ENCODE results near the gene WNT7B.

Gene WNT7B

DNA sequence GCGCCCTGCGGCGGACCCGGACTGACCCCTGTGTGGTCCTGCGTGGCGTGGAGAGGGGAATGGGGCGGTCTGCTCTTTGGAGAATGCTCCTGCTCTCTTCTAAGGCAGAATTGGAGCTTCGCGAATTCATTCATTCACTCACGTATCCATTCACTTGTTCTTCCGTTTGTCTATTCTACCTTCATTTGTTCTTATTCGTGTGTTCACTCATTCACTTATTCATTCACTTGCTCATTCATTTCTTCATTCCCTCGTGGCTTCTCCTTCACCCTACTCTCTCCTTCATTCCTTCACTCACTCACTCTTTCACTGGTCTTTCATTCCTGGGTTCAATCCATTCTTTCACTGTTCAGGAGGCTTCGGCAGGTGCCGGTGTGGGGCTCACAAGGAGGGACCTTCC lies 69.6 kb downstream of the WNT7B start:
- no peak for DNase-seq (ENCODE audit: insufficient read length, low spot score)
- TF ChIP-seq, protein P1, sequence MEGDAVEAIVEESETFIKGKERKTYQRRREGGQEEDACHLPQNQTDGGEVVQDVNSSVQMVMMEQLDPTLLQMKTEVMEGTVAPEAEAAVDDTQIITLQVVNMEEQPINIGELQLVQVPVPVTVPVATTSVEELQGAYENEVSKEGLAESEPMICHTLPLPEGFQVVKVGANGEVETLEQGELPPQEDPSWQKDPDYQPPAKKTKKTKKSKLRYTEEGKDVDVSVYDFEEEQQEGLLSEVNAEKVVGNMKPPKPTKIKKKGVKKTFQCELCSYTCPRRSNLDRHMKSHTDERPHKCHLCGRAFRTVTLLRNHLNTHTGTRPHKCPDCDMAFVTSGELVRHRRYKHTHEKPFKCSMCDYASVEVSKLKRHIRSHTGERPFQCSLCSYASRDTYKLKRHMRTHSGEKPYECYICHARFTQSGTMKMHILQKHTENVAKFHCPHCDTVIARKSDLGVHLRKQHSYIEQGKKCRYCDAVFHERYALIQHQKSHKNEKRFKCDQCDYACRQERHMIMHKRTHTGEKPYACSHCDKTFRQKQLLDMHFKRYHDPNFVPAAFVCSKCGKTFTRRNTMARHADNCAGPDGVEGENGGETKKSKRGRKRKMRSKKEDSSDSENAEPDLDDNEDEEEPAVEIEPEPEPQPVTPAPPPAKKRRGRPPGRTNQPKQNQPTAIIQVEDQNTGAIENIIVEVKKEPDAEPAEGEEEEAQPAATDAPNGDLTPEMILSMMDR (IDR thresholded peaks at IDR 0.05; ENCODE audit: insufficient read depth, missing control alignments), result no peak
- no peak for FAIRE-seq

DNA sequence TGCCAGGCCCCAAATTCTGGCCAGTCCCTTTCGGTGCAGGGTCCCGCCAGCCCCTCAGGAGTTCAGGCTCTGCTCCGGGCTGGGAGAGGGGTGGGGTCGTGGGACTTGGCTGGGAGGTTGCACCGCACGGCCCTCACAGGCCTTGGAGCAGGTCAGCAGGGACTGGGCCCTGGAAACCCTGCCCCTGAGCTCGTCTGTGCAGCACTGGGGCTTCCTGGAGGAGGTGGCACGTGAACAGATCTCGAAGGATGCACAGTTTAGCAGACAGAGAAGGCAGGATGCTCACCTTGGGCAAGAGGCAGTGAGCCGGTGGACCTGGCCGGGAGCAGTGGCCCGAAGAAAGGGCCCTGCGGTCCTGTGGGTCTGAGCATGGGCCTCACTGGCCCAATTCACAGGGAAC lies 70.0 kb downstream of the WNT7B start:
- TF ChIP-seq, protein P1 (IDR thresholded peaks at IDR 0.05; ENCODE audit: insufficient read depth, missing control alignments), result no peak
- no peak for FAIRE-seq

DNA sequence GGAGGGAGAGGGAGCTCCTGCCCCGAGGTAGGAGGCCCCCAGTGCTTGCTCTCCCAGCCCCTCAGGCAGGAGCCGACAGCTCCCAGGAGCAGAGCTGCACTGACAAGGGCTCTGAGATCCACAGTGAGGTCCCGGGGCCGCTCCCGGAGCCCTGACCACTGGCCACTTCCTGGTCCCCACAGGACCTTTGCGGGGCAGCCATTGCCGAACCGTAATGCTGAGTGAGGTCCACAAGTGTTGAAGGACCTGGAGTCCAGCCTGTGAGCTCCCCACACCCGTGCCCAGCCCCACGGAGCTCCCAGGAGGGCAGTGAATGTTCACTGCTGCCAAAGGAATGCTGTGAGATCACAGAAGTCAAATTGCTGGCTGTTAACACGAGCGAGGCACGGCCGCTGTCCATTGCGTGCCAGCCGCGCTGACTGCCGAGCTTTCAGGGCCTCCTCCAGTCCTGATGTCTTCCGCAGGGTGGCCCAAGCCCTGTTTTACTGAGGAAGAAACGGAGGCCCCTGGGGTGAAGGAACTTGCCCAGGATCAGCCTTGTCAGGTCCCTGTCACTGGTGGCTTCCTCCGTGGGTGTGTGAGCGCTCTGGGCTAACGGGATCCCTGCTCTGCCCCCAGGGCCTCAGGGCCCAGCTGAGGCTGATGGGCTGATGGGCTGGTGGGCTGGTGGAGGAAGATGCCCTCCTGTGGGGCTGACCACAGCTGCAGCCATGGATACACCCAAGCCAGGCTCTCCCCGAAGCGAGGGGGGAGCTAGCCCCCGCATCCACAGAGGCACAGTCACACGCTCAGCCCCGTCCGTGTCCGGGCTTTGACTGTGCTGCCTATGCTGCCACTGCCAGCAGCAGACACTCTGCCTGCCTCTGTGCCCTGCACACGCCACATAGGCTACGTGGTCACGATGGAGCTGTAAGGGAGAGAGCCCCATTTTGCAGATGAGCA lies 70.8 kb downstream of the WNT7B start:
- FAIRE-seq (no peak), DNase-seq (ENCODE audit: insufficient read length, low spot score) (no peak)
- TF ChIP-seq, protein P1 (IDR thresholded peaks at IDR 0.05; ENCODE audit: insufficient read depth, missing control alignments), result no peak

More for the DNA sequence above, 70.0 kb downstream of the WNT7B start:
- no peak for DNase-seq (ENCODE audit: insufficient read length, low spot score)

DNA sequence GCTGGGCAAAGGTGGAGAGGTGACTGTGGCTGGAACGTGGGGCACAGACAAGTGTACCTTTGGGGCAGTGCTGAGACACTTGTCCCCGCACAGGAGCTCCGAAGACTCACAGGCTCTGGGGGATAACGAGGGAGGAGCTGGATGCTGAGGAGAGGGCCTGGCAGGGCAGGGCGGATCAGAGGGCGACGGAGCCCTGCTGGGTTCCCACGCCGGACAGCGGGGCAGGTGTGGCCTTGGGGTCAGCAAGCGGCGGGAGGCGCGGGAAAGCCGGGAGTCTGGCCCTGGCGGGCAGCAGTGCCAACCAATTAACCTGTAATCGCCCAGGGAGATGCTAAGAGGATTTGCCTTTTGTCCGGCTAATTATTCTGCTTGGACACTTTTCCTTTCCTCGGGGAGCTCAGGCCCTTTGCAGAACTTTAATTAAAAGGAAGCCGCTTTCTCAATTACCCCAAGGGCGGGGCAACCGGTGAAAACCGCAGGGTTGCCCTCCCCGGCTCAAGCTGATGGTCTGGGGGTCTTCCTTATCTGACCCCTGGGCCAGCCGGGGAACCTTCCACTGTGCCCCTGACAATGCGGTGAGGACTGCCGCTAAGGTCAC lies 71.5 kb downstream of the WNT7B start:
- TF ChIP-seq, protein P1 (IDR thresholded peaks at IDR 0.05; ENCODE audit: insufficient read depth, missing control alignments), result no peak
- FAIRE-seq (no peak), DNase-seq (ENCODE audit: insufficient read length, low spot score) (no peak)

DNA sequence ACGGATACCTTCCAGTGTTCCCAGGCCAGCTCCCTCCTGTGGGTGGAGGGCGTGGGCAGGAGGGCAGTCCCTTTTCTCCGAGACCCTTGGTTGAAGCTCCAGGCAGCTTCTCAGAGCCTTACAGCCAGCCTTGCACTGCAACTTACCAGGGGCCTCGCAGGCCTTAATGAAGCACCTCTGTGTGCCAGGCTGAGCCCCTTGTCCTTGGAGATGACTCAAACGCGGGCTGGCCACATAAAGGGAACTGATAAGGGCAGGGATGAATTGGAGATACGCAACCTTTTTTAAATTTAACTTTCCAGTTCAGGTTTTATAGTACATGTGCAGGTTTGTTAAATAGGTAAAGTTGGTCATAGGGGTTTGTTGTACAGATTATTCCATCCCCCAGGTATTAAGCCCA lies 72.7 kb downstream of the WNT7B start:
- DNase-seq (ENCODE audit: insufficient read length, low spot score) (no peak), FAIRE-seq (no peak)
- TF ChIP-seq, protein P1 (IDR thresholded peaks at IDR 0.05; ENCODE audit: insufficient read depth, missing control alignments), result no peak

DNA sequence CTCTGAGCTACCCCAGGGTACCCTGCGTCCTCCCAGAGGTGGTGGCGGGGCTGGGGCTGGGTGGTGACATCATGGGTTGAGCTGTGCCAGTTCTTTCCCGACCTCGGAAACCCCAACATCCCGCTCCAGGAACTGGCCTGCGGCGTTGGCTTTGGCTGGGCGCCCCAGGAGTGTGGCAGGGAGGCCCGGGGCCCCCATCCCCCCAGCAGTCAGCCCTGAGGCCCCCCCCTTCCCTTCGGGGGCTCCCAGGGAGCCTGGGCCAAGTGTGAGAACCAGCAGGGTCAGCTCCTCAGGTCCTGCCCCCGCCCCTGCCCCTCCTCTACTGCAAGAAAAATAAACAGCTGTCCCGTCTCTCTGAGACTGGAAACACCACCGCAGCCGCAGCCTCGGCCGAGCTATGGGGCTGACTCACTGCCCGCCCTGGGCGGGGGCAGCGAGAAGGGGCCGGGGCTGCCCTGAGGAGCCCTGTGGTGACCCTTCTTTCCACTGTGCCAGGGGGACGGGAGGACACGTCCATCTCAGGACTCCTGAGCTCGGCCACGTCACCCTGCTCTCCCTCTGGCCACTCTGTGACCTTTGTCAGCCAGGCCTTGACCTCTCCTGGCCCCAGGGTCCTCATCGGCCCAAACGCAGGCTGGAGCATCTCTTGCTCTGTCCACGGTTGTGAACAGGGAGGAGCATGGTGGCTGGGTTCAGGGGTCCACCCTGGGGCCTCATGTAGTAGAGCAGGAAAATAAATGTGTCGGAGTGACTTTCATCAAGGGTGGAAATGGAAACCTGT lies 73.4 kb downstream of the WNT7B start:
- TF ChIP-seq, protein P1 (IDR thresholded peaks at IDR 0.05; ENCODE audit: insufficient read depth, missing control alignments), result no peak
- DNase-seq (ENCODE audit: insufficient read length, low spot score) (no peak), FAIRE-seq (no peak)
